HEK293 (cell line): Measurements from ENCODE around the gene VARS1.

ENCODE experiments used
- FEZF1 ChIP-seq: fragments of 450-650 bp; formaldehyde crosslinking; IDR thresholded peaks from 2 replicates; pipeline ENCODE4 v1.5.1; 2016; ENCODE audit warnings: missing biosample characterization, missing genetic modification characterization
- GLIS2 ChIP-seq: fragments of 450-650 bp; formaldehyde crosslinking; IDR thresholded peaks from 2 replicates; pipeline ENCODE4 v1.5.1; 2016; ENCODE audit warnings: missing biosample characterization, missing genetic modification characterization
- HIC1 ChIP-seq: fragments of 450-650 bp; formaldehyde crosslinking; IDR thresholded peaks from 2 replicates; pipeline ENCODE4 v1.5.1; 2016; ENCODE audit warnings: missing biosample characterization, missing genetic modification characterization
- KLF10 ChIP-seq: fragments of 450-650 bp; IDR thresholded peaks from 2 replicates; pipeline ENCODE4 v1.5.1; 2018; ENCODE audit warnings: missing biosample characterization, mild to moderate bottlenecking, missing genetic modification characterization
- MYNN ChIP-seq: fragments of 450-650 bp; formaldehyde crosslinking; IDR thresholded peaks from 2 replicates; pipeline ENCODE4 v1.5.1; 2016; ENCODE audit warnings: missing biosample characterization, missing genetic modification characterization, borderline replicate concordance
- OSR2 ChIP-seq: fragments of 450-650 bp; formaldehyde crosslinking; IDR thresholded peaks from 2 replicates; pipeline ENCODE4 v1.5.1; 2016; ENCODE audit warnings: missing biosample characterization, missing genetic modification characterization
- PBX3 ChIP-seq: sonication (generic); formaldehyde crosslinking; IDR thresholded peaks from 2 replicates; pipeline ENCODE4 v1.8.1; 2022; ENCODE audit warnings: mild to moderate bottlenecking, moderate library complexity, missing genetic modification reagents
- SP3 ChIP-seq: fragments of 450-650 bp; formaldehyde crosslinking; IDR thresholded peaks from 2 replicates; pipeline ENCODE4 v1.5.1; 2016; ENCODE audit warnings: missing biosample characterization, missing genetic modification characterization
- ZEB2 ChIP-seq: fragments of 450-650 bp; formaldehyde crosslinking; IDR thresholded peaks from 2 replicates; pipeline ENCODE4 v1.5.1; 2016; ENCODE audit warnings: missing biosample characterization, missing genetic modification characterization
- ZNF10 ChIP-seq: fragments of 450-650 bp; formaldehyde crosslinking; IDR thresholded peaks from 2 replicates; pipeline ENCODE4 v1.5.1; 2017; ENCODE audit warnings: missing biosample characterization, missing genetic modification characterization
- ZNF146 ChIP-seq: fragments of 450-650 bp; formaldehyde crosslinking; IDR thresholded peaks from 2 replicates; pipeline ENCODE4 v1.5.1; 2016; ENCODE audit warnings: missing biosample characterization, missing genetic modification characterization
- ZNF148 ChIP-seq: fragments of 450-650 bp; formaldehyde crosslinking; IDR thresholded peaks from 2 replicates; pipeline ENCODE4 v1.5.0; 2017; ENCODE audit warnings: missing biosample characterization, missing genetic modification characterization, borderline replicate concordance
- ZNF155 ChIP-seq: fragments of 450-650 bp; formaldehyde crosslinking; IDR thresholded peaks from 2 replicates; pipeline ENCODE4 v1.5.1; 2016; ENCODE audit warnings: missing biosample characterization, missing genetic modification characterization
- ZNF174 ChIP-seq: fragments of 450-650 bp; formaldehyde crosslinking; IDR thresholded peaks from 2 replicates; pipeline ENCODE4 v1.5.0; 2017; ENCODE audit warnings: missing biosample characterization, mild to moderate bottlenecking, missing genetic modification characterization
- ZNF223 ChIP-seq: fragments of 450-650 bp; formaldehyde crosslinking; IDR thresholded peaks from 2 replicates; pipeline ENCODE4 v1.5.1; 2016; ENCODE audit warnings: missing biosample characterization, missing genetic modification characterization
- ZNF37A ChIP-seq: fragments of 450-650 bp; IDR thresholded peaks from 2 replicates; pipeline ENCODE4 v1.5.1; 2018; ENCODE audit warnings: missing biosample characterization, missing genetic modification characterization
- ZNF530 ChIP-seq: fragments of 450-650 bp; formaldehyde crosslinking; IDR thresholded peaks from 2 replicates; pipeline ENCODE4 v1.5.1; 2016; ENCODE audit warnings: low read depth, missing biosample characterization, missing genetic modification characterization
- ZNF544 ChIP-seq: fragments of 450-650 bp; formaldehyde crosslinking; IDR thresholded peaks from 2 replicates; pipeline ENCODE4 v1.5.0; 2017; ENCODE audit warnings: missing biosample characterization, missing genetic modification characterization
- ZNF610 ChIP-seq: fragments of 450-650 bp; formaldehyde crosslinking; IDR thresholded peaks from 2 replicates; pipeline ENCODE4 v1.5.1; 2016; ENCODE audit warnings: missing biosample characterization, missing genetic modification characterization, borderline replicate concordance
- ZNF623 ChIP-seq: fragments of 450-650 bp; formaldehyde crosslinking; IDR thresholded peaks from 2 replicates; pipeline ENCODE4 v1.5.1; 2016; ENCODE audit warnings: missing biosample characterization, missing genetic modification characterization
- ZNF629 ChIP-seq: fragments of 450-650 bp; formaldehyde crosslinking; IDR thresholded peaks from 2 replicates; pipeline ENCODE4 v1.5.1; 2017; ENCODE audit warnings: missing biosample characterization, missing genetic modification characterization
- ZNF664 ChIP-seq: fragments of 450-650 bp; formaldehyde crosslinking; IDR thresholded peaks from 2 replicates; pipeline ENCODE4 v1.5.1; 2016; ENCODE audit warnings: missing biosample characterization, missing genetic modification characterization
- ZNF692 ChIP-seq: fragments of 450-650 bp; formaldehyde crosslinking; IDR thresholded peaks from 2 replicates; pipeline ENCODE4 v1.5.1; 2016; ENCODE audit warnings: missing biosample characterization, missing genetic modification characterization
- ZNF747 ChIP-seq: fragments of 450-650 bp; formaldehyde crosslinking; IDR thresholded peaks from 2 replicates; pipeline ENCODE4 v1.5.1; 2016; ENCODE audit warnings: missing biosample characterization, missing genetic modification characterization
- ZSCAN16 ChIP-seq: fragments of 450-650 bp; formaldehyde crosslinking; IDR thresholded peaks from 2 replicates; pipeline ENCODE4 v1.5.1; 2016; ENCODE audit warnings: missing biosample characterization, missing genetic modification characterization
- TF ChIP-seq, protein P1 (sequence below): fragments of 450-650 bp; formaldehyde crosslinking; IDR thresholded peaks from 2 replicates; pipeline ENCODE4 v1.5.1; 2016; ENCODE audit warnings: missing biosample characterization, missing genetic modification characterization, low read depth
- TF ChIP-seq, protein P2 (sequence below): fragments of 450-650 bp; formaldehyde crosslinking; IDR thresholded peaks from 2 replicates; pipeline ENCODE4 v1.5.1; 2016; ENCODE audit warnings: missing biosample characterization, missing genetic modification characterization
- TF ChIP-seq, protein P3 (sequence below): fragments of 450-650 bp; formaldehyde crosslinking; IDR thresholded peaks from 2 replicates; pipeline ENCODE4 v1.5.1; 2016; ENCODE audit warnings: missing biosample characterization, missing genetic modification characterization

The VARS1 gene

DNA sequence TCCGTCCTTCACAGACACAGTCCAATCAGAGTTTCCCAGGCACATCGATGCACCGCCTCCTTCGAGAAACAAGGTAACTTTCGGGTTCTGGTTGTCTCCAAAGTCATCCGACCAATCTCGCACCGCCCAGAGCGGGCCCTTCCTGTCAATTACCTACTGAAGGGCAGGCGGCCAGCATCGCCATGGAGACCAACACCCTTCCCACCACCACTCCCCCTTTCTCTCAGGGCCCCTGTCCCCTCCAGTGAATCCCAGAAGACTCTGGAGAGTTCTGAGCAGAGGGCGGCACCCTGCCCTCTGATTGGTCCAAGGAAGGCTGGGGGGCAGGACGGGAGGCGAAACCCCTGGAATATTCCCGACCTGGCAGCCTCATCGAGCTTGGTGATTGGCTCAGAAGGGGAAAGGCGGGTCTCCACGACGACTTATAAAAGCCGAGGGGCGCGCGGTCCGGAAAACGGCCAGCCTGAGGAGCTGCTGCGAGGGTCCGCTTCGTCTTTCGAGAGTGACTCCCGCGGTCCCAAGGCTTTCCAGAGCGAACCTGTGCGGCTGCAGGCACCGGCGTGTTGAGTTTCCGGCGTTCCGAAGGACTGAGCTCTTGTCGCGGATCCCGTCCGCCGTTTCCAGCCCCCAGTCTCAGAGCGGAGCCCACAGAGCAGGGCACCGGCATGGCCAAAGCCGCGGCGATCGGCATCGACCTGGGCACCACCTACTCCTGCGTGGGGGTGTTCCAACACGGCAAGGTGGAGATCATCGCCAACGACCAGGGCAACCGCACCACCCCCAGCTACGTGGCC lies 31.9 kb upstream of the VARS1 start, which contains the start of gene HSPA1B (continued):
- TF ChIP-seq ZNF148 (no peak; the same call in 1 of the 2 replicates), ZNF37A (tag by site-specific recombination) (no peak), ZNF747 (no peak), ZNF10 (no peak), ZNF692 (tag by site-specific recombination) (no peak; the same call in 1 of the 2 replicates), FEZF1 (tag by site-specific recombination) (no peak), ZNF610 (tag by site-specific recombination) (no peak), ZNF530 (tag by site-specific recombination) (no peak), ZNF174 (tag by site-specific recombination) (no peak), ZNF223 (tag by site-specific recombination) (no peak), ZEB2 (tag by site-specific recombination) (peak; percentile 86), ZSCAN16 (tag by site-specific recombination) (no peak), ZNF623 (tag by site-specific recombination) (0 out of 2 replicates have a peak, but pooled peaks have one; percentile 17), KLF10 (peak; percentile 92), MYNN (tag by site-specific recombination) (no peak), ZNF664 (tag by site-specific recombination) (no peak), ZNF629 (peak; percentile 57), GLIS2 (tag by site-specific recombination) (peak; percentile 96), ZNF146 (no peak), OSR2 (tag by site-specific recombination) (no peak), ZNF544 (tag by site-specific recombination) (no peak), PBX3 (peak; percentile 78), HIC1 (peak; percentile 80; the same call in 1 of the 2 replicates), SP3 (tag by site-specific recombination) (peak; percentile 75), ZNF155 (tag by site-specific recombination) (no peak)
- TF ChIP-seq, protein P1, sequence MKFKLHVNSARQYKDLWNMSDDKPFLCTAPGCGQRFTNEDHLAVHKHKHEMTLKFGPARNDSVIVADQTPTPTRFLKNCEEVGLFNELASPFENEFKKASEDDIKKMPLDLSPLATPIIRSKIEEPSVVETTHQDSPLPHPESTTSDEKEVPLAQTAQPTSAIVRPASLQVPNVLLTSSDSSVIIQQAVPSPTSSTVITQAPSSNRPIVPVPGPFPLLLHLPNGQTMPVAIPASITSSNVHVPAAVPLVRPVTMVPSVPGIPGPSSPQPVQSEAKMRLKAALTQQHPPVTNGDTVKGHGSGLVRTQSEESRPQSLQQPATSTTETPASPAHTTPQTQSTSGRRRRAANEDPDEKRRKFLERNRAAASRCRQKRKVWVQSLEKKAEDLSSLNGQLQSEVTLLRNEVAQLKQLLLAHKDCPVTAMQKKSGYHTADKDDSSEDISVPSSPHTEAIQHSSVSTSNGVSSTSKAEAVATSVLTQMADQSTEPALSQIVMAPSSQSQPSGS (tag by site-specific recombination): no peak
- TF ChIP-seq, protein P2, sequence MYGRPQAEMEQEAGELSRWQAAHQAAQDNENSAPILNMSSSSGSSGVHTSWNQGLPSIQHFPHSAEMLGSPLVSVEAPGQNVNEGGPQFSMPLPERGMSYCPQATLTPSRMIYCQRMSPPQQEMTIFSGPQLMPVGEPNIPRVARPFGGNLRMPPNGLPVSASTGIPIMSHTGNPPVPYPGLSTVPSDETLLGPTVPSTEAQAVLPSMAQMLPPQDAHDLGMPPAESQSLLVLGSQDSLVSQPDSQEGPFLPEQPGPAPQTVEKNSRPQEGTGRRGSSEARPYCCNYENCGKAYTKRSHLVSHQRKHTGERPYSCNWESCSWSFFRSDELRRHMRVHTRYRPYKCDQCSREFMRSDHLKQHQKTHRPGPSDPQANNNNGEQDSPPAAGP (tag by site-specific recombination): peak; percentile 87
- TF ChIP-seq, protein P3, sequence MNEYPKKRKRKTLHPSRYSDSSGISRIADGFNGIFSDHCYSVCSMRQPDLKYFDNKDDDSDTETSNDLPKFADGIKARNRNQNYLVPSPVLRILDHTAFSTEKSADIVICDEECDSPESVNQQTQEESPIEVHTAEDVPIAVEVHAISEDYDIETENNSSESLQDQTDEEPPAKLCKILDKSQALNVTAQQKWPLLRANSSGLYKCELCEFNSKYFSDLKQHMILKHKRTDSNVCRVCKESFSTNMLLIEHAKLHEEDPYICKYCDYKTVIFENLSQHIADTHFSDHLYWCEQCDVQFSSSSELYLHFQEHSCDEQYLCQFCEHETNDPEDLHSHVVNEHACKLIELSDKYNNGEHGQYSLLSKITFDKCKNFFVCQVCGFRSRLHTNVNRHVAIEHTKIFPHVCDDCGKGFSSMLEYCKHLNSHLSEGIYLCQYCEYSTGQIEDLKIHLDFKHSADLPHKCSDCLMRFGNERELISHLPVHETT (tag by site-specific recombination): 0 out of 2 replicates have a peak, but pooled peaks have one; percentile 36
